Measurements from ENCODE around the gene FAM228B.

Gene FAM228B

DNA sequence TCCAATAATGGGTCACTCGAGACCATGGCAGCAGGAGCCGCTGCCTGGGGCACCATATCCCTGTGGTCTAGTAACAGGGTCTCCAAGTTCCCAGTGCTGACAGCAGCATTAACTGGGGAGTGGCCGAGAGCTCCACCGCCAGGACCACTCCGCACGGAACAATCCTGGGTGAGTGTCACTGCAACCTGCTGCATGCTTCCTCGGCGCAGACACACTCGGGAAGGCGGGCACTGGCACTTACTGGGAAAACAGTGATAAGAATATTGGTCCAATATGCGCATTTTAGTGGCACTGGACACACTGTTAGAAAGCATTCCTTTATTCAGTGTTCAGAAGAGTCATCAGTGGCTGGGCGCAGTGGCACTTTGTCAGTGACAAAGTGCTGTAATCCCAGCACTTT lies 81.2 kb downstream of the FAM228B start:
- DNase-seq (ENCODE audit: low read depth): no peak

GRCh38 chr2:24205131-24205530 lies 81.9 kb downstream of the FAM228B start:
- DNase-seq (ENCODE audit: low read depth): no peak

GRCh38 chr2:24206242-24206641 lies 83.0 kb downstream of the FAM228B start:
- no peak for DNase-seq (ENCODE audit: low read depth)

GRCh38 chr2:24206714-24207113 lies 83.4 kb downstream of the FAM228B start:
- no peak for DNase-seq (ENCODE audit: low read depth)

DNA sequence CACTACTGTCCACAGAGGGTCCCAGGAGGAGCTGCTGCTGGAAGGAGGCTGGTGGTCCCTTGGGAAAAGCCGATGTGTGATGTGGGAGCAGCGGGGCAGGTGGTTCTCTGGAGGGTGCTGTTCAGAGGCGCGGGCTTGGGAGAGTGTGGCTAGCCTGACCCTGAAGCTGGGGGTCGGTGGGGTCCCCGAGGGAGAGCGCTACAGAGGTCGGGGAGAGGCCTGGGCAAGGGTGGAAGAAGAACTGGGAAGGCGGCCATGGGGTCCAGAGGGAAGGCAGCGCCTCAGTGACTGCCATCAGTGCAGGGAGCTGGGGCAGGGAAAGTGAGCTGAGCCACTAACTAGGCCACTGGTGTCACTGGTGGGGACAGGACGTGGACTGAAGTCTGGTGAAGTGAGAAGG lies 84.1 kb downstream of the FAM228B start:
- no peak for DNase-seq (ENCODE audit: low read depth)

- no peak for DNase-seq (ENCODE audit: low read depth)
These were observed 85.2 kb downstream of the FAM228B start for GRCh38 chr2:24208490-24208889.

GRCh38 chr2:24209389-24210105 lies 86.3 kb downstream of the FAM228B start:
- DNase-seq (ENCODE audit: low read depth): no peak

- DNase-seq (ENCODE audit: low read depth): no peak
These were observed 86.8 kb downstream of the FAM228B start for GRCh38 chr2:24210106-24210455.

GRCh38 chr2:24210723-24211122 lies 87.5 kb downstream of the FAM228B start:
- DNase-seq (ENCODE audit: low read depth): no peak

- no peak for DNase-seq (ENCODE audit: low read depth)
These were observed 88.1 kb downstream of the FAM228B start for GRCh38 chr2:24211408-24211807.

- no peak for DNase-seq (ENCODE audit: low read depth)
These were observed 91.6 kb downstream of the FAM228B start for GRCh38 chr2:24214880-24215279.

Measured in stimulated activated CD8-positive, alpha-beta memory T cell treated with anti-CD3 and anti-CD28 coated beads, Interleukin-4, amount 100 ng/mL, for 24 hours (primary cell).